GM21723 (cell line): Measurements from ENCODE around the gene LPCAT1.
"Not testable (repeated sequence)": the region's sequence is repeated elsewhere in the genome, so short reads cannot be mapped to it uniquely, and the experiment has no call there.

Source experiments
- ATAC-seq: cut with Tn5 transposase; IDR thresholded peaks from one replicate; pipeline ENCODE4 v1.9.1; 2021; ENCODE audit warnings: mild to moderate bottlenecking, moderate library complexity; ENCODE audit not compliant: unreplicated experiment

LPCAT1 gene, protein sequence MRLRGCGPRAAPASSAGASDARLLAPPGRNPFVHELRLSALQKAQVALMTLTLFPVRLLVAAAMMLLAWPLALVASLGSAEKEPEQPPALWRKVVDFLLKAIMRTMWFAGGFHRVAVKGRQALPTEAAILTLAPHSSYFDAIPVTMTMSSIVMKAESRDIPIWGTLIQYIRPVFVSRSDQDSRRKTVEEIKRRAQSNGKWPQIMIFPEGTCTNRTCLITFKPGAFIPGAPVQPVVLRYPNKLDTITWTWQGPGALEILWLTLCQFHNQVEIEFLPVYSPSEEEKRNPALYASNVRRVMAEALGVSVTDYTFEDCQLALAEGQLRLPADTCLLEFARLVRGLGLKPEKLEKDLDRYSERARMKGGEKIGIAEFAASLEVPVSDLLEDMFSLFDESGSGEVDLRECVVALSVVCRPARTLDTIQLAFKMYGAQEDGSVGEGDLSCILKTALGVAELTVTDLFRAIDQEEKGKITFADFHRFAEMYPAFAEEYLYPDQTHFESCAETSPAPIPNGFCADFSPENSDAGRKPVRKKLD

DNA sequence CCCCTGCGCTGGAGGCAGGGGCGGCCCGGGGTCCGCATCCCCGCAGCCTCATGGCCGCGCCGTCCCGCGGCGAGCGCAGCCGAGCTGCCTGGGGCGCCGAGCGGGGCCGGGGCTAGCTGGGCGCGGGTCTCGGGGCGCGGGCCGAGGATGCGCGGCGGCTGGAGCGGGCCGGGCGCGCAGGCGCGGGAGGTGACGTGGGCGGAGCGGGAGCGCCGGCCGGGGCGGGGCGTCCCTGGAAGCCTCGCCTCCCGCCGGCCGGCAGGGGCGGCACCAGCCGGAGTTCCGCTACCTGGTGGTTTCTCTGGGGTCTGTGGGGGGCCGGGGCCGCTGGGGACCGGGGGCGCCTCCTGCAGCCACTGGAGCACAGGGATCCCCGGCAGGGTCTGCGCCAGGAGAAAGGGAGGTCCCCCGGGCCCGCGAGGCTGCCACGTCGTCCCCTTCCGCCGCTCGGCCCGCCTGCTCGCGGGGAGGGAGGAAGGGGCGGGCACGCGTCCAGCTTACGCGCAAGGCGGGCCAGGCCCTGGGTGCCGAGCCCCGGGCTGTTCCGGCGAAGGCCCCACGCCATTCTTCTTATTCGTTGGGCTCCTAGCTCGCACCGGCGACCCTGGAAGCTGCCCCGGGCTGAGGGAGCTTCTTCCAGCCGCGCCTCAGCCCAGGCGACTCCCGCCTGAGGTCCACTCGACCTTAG is at the start of gene LPCAT1:
TSS of gene LPCAT1 (minus strand) at position 168 of the 688 bp plus-strand sequence. CDS start at position 52, 116 bp downstream.
- ATAC-seq = peak; percentile 73

DNA sequence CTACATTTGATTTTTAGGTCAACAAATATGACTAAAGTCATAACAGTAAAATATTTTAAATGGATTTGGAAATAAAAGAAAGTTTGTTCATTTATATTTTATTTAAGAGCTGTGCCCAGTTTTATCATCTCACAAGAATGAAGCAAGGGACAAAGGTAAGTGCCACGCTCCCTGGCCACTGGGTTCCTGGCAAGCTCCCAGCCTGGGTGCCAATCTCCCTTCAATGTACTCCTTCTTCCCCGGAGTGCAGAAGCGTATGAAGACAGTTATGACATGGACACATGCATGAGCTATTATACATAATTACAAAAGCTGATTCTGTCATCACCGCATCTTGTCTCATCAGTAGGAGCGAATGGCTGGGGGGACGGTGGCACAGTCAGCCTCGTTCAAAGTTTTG is 48.1 kb upstream of the LPCAT1 start:
- not testable (repeated sequence) for ATAC-seq

DNA sequence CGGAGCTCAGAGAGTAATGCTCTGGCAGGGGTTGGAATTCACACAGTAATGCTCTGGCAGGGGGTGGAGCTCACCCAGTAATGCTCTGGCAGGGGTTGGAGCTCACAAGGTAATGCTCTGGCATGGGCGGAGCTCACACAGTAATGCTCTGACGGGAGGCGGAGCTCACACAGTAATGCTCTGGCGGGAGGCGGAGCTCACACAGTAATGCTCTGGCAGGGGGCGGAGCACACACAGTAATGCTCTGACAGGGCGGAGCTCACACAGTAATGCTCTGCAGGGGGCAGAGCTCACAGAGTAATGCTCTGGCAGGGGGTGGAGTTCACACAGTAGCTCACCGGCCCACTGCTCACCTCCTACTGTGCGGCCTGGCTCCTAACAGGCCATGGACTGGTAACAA is 47.2 kb upstream of the LPCAT1 start:
- ATAC-seq = no peak

DNA sequence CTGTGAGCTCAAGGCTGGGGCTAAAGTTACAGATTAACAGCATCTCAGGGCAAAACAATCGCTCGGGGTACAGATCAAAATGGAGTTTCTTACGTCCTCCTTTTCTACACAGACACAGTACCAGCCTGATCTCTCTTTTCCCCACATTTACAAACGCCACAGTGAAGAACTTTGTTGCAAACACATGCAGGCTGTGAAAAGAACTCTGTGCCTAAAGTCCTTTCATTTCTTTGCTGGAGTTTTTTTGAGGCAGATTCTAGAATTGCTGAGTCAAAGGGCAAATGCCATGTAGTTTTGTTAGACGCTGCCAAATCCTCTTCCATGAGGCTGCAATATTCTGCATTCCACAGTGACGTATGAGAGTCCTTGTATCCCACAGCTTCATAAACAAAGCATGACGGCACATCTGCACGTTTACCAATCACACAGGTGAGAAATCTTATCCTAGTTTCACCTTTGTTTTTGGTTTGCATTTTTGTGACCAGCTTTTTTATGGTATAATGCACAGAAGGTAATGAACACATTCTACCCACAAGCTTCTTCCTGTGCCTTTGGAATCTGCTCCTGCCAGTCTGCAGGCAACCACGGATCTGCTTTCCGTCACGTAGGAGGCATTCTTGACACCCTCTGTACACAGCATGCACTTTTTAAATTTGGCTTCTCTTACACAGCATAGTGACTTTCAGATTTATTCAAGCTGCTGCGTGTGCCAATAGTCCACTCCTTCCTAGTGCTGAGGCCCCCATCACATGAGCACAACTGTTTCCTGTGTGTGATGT is 44.6 kb upstream of the LPCAT1 start:
- ATAC-seq = no peak

DNA sequence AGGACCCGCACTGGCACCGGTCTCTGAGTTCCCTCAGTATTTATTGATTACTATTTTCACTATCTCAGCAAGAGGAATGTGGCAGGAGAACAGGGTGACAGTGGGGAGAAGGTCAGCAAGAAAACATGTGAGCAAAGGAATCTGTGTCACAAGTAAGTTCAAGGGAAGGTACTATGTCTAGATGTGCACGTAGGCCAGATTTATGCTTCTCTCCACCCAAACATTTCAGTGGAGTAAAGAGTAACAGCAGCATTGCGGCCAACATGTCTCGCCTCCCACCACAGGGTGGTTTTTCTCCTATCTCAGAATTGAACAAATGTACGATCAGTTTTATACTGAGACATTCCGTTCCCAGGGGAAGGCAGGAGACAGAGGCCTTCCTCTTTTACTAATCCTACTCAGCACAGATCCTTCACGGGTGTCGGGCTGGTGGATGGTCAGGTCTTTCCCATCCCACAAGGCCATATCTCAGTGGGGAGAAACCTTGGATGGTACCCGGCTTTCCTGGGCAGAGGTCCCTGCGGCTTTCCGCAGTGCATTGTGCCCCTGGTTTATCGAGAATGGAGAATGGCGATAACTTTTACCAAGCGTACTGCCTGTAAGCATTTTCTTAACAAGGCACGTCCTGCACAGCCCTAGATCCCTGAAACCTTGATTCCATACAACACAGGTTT is 43.9 kb upstream of the LPCAT1 start:
- ATAC-seq = not testable (repeated sequence)

DNA sequence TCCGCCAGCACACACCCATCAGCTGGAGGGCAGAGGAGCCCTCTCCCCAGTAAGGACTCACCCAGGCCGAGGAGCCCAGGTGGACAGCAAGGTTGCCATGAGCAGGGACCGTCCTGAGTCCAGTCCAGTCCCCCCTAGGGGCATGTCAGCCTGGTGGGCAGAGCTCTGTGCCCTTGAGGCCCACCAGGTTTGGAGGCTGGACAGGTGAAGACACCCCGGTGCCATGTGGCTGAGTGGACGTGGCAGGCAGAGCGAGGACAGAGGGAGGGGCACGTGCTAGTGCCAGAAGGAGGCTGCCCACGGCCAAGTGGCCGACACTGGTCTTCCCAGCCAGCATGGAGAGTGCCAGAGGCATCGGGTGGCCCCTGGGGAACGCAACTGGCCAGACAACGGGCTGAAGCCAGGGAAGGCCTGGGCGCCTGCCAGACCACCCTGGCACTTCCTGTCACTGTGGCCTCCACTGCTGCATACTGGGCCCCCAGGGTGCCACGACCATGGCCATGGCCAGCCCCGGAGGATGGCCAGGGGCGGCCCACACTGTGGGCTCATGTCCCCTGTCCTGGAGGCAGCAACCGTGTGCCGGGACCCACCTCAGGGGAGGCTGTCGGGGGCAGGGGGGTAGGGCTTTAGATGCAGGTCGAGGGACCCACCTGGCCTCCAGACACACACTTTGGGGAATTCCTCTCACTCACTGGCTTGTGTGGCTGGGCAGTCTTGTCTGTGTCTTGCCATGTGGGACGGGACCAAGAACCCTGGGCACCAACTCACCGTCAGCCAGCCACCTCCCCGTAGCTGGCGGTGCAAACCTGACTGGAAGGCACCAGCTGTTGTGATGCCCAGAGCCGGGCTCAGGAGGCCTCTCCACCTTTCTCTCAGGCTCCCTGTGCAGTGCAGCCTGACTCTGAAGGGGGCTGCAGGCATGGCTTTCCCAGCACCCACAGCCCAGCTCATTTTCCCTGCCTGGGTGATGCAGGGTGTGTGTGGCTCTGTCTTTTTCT is 42.3 kb upstream of the LPCAT1 start:
- ATAC-seq = no peak

DNA sequence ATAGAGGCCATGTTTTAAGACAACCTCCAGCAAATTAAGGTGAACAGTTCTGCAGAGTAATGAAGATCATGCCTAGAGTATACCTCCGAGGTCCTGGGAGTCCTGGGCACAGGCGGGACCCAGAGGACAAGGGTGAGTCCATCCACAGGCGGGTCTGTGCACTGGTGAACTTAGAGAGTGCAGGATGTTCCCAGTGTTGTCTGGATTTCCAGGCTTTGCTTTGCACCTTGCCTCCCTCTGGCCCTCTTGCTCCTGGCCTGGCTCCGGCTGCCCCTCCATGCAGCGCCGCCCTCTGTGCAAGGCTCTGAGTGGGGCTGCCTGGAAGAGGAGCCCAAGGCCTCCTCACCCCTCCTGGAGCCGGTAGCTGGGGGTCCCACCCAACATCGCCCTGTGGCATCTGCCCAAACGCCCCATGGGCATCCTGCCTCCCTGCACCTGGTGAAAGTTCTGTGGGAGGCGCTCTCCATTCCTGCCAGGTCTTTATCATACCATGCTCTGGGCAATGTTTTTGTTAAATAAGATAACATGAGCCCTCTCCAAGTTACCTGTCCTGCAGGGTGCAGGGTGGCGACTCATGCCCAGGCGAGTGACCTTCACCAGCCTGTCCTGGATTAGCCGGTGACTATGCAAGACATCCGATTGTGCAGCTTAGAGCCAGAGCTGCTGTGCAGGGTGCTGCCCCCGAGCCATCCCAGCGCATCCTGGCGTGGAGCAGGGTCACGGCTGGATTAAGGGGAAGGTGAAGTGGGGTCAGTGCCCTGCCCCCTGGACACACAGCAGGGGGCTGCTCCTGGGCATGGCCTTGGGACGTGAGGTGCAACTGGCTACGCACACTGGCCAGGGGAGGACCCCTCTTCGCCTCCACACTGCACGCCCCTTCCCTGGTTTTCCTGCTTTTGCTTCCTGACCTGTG is 41.3 kb upstream of the LPCAT1 start:
- no peak for ATAC-seq

DNA sequence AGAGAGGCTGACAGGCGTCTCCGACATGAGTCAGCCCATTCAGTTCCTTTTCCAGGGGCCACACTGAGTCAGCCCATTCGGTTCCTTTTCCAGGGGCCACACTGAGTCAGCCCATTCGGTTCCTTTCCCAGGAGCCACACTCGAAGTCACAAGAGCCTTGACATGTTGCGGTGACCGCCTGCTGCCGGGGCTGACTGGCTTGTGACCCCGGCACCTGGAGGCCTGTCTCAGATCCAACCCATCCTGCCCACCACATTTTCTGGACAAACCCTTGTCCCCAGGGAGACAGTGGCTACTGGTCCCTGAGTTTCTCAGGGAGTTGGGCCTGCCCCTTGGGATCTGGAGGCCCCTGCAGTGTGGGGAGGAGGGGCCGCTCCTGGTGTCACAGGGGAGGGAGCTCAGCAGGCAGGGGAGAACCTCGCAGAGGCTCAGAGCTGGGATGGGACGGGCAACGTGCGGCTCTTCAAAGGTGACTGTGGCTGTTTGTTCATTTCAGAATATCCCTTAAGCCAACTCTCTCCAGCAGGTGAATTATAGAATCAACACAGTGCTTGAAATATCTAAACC is 40.5 kb upstream of the LPCAT1 start:
- ATAC-seq = no peak

DNA sequence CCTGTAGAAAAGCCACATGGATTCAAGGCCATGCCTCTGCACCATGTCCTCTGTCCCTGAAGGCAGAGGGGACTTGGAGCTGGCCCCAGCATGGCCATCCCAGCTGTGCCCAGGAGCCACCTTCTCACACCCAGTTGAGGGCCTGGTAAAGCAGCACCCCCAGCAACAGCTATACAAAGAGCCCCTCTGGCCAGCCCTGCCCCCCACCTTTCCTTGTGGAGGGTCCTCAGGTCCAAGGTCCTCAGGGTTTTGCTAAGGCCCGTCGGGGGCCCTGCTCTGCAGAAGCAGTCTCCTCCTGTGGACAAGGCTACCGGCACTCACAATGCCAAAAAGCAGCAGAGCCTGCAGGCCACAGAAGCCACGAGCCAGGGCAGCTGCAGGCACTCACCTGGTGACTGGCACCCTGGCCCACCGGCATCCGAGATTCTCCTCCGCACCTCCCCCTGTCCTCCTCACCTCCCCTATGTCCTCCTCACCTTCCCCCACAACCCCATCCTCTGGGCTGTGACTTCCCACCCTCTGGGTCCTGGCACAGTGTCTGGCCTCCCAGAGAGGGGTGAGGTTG is 39.9 kb upstream of the LPCAT1 start:
- ATAC-seq = no peak

DNA sequence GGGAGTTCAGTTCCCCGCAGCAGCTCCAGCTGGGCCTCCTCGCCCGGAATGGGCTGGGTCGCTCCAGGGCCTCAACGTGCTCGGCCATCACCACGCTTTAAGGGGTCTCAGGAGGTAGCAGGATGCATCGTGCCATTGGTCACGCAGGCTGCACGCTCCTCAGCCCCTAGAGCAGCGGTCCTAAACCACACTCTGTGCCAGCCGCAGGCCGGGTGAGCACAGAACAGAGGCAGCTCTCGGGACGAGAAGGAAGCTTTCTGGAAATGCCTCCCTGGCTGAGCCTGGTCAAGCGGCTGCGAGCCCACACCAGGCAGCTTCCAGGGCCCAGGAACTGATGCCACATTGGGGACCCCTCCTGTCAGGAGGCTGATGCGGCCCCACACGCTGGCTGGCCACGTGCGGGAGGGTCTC is 39.3 kb upstream of the LPCAT1 start:
- ATAC-seq = no peak

DNA sequence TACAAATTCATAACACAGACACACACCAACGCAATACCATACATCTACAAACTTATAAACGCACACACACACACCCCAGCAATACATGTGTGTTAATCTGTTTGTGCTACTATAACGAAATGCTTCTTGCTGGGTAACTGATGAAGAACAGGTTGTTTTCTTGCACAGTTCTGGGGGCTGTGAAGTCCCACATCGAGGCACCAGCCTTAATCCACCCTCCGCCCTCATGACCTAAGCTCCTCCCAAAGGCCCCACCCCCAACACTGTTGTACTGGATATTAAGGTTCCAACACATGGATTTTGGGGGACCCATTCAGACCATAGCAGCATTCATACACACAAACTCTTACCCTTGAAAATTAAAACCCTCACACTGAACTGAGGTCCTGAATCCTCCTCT is 38.8 kb upstream of the LPCAT1 start:
- no peak for ATAC-seq

DNA sequence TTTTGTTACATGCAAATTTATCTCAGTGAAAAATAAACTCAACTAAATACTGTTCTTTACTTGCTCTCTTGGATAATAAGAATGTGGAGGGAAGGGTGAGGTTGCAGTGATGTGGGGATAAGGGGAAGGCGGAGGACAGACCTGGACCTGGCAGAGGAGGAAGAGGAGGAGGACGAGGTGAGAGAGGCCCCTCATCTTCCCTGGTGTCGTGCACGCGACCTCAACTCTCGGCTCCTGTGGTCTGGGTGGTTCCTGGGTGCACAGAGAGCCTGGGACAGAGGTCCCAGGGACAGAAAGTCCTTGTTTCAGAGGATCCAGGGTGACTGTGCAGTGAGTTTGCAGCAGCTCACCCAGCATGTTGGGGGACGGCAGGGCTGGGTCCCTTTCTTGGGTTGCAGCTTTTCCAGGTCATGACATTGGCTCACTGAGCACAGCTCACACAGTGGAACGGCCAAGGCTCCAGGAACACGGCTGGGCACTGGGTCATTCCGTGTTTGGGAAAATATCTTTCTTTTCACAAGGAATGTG is 37.7 kb upstream of the LPCAT1 start:
- ATAC-seq = no peak

DNA sequence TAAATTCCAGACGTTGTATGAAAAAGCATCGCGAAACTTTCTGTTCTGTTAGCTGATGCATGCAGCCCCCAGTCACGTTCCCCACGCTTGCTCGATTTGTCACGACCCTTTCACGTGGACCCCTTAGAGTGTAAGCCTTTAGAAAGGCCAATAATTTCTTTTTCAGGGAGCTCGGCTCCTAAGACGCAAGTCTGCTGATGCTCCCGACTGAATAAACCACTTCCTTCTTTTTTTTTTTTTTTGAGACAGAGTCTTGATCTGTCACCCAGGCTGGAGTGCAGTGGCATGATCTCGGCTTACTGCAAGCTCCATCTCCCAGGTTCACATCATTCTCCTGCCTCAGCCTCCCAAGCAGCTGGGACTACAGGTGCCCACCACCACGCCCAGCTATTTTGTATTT is 36.7 kb upstream of the LPCAT1 start:
- ATAC-seq = not testable (repeated sequence)

DNA sequence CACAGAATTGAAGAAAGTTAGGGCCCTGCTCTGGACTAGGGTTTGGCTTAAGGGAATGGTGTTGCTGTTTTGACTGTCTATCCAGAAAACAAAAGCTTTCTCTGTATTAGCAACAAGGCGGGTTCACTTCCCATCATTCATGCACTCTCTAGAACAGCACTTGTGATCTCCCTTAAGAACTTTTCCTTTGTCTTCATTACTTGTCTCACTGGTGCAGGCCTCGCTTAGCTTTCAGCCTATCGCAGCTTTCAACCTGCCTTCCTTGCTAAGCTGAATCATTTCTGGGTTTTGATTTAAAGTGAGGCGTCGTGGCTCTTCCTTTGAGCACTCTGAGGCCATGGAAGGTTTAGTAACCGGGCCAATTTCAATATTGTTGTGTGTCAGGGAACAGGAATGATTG is 35.2 kb upstream of the LPCAT1 start:
- no peak for ATAC-seq

DNA sequence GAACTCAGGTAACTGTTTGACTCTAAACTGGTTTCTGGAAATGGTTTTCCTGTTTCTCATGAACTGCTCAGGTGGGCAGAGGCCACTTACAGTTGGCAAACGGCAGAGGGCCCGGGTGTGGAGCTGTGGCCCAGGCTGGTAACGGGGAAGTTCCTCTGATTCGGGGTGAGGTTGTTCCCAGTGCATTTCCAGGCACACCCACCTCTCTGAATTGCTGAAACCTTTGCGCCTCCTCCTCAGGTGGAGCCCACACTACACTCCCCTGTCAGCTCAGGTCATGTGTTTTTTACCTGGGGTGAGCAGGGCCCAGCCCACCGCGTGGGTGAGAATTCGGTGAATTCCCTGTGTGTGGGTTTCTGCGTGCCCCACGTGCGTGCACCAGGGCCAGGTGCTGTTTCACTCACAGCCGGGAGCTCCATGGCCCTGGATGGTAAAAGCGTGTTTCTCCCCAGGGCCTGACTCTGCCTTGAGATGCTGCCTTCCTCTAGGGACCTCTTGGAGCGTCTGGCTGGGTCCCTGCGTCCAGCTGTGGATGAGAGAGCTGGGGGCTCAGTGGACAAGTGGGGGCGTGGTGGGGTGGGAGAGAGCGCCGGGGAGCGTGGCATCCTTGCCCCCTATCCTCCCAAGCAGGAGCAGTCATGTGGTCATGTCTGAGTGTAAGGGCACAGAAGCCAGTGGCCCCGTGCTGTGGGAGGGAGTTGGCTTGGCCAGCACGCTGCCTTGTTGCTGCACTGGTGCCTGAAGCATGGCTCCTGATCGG is 33.5 kb upstream of the LPCAT1 start:
- no peak for ATAC-seq

DNA sequence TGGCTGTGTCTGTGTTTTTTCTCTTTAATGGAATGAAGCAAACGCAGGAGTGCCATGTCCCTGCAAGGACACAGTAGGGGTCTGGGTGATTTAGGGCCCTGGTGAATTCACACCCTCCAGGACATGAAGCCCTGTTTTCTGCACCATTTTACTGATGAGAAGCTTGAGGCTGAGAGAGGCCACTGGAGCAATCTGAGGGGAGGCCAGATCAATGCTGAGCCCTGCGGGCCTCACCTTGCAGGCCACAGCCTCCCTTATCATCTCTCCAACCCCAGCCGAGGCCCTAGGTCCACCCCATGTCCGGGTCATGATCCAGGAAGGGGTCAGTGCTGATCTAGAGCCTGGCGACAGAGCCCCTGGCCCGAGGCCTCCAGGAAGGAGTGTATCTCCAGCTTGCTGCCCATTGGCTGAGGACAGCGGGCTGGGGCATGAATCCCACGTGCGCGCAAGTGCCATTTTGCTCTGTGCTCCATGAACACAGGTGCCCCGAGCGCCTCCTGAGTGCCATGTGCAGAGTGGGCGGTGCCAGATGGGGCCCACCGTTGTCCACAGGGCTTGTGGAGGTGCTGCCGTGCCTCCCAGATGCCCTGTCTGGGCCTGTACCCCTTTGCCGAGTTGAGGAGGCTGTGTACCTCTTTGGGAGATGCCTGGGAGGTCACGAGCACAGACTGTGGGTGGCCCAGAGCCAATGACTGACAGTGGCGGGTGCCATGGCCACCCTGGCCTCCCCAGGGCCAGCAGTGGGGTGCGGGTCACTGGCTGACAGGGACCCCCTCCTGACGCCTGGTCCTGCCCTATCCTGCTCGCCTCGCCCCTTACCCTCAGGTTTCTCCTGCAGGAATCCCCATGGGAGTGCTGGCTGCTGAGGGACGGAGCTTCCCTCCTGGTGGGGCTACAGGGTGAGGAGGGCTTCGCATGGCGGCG is 32.3 kb upstream of the LPCAT1 start:
- ATAC-seq = no peak
